ENCODE measurements around the gene TAPT1. TPM values are rescaled to one million over a fixed set of nuclear protein-coding genes. Genes with fewer than 3 reads are reported as not detected.
A peak's percentile ranks its signal among the peaks of the same experiment; 100 is the strongest.

TAPT1 gene
- total and polyA plus RNA-seq, 7 donors, result 6.0 to 43.8 (median 29.4) TPM

GRCh38 chr4:16264798-16265197, 38.5 kb upstream of the TAPT1 start:
- intact Hi-C loops (cut with DNase I), result loop anchor here (1.0 to 5.0 kb wide), 2 partner anchors 67 to 238 kb away; no protein-coding TSS in a partner anchor
- Histone ChIP-seq H3K4me1 (peaks cover 0 to 3% (median 0%) of the 10 kb centered on the region in 4 donors), H3K9me3 (no peaks in the 10 kb centered on the region), H3K27ac (no peak overlapping the region), H3K4me3 (no peak overlapping the region), H3K36me3 (no peaks in the 10 kb centered on the region), H3K27me3 (no peaks in the 10 kb centered on the region)
- TF ChIP-seq CTCF (IDR thresholded peaks at IDR 0.05) (peak in 3 of 4 experiments; percentile 52), POLR2AphosphoS5 (IDR thresholded peaks at IDR 0.05) (no peak)
- 31 to 35% methylated on average over 3 of the region's 3 CpGs for WGBS, 2 donors
- no peak for DNase-seq

GRCh38 chr4:16263056-16263455, 36.8 kb upstream of the TAPT1 start:
- no peak for TF ChIP-seq EP300 (IDR thresholded peaks at IDR 0.05)
- TF ChIP-seq POLR2AphosphoS5 (IDR thresholded peaks at IDR 0.05), result no peak
- no peak for TF ChIP-seq CTCF (IDR thresholded peaks at IDR 0.05)
- no peak for TF ChIP-seq POLR2A (IDR thresholded peaks at IDR 0.05)
- no peak for DNase-seq
- Histone ChIP-seq H3K4me3 (no peak overlapping the region), H3K36me3 (no peaks in the 10 kb centered on the region), H3K27me3 (no peaks in the 10 kb centered on the region), H3K27ac (no peak overlapping the region), H3K9me3 (no peaks in the 10 kb centered on the region), H3K4me1 (peaks cover 0 to 3% (median 0%) of the 10 kb centered on the region in 4 donors)
- 94% methylated on average over 2 of the region's 2 CpGs for WGBS, 2 donors
- intact Hi-C loops (cut with DNase I), result loop anchor here (5.0 kb wide), 1 partner anchor 66 kb away; no protein-coding TSS in a partner anchor

- no peaks in the 10 kb centered on the region for H3K27me3 ChIP-seq
- peaks cover 0 to 3% (median 0%) of the 10 kb centered on the region in 4 donors for H3K4me1 ChIP-seq
- H3K4me3 ChIP-seq, result no peak overlapping the region
- no peak for DNase-seq
- WGBS, 2 donors, result 60 to 86% methylated on average over 4 of the region's 4 CpGs
- no peaks in the 10 kb centered on the region for H3K36me3 ChIP-seq
- intact Hi-C loops (cut with DNase I), result loop anchor here (5.0 kb wide), 1 partner anchor 65 kb away; no protein-coding TSS in a partner anchor
- H3K9me3 ChIP-seq, result no peaks in the 10 kb centered on the region
- no peak overlapping the region for H3K27ac ChIP-seq
- no peak for TF ChIP-seq EP300 (IDR thresholded peaks at IDR 0.05)
- TF ChIP-seq CTCF (IDR thresholded peaks at IDR 0.05), result no peak
- TF ChIP-seq POLR2AphosphoS5 (IDR thresholded peaks at IDR 0.05), result no peak
- TF ChIP-seq POLR2A (IDR thresholded peaks at IDR 0.05), result no peak
These were observed 35.9 kb upstream of the TAPT1 start for GRCh38 chr4:16262188-16262587.

- TF ChIP-seq POLR2AphosphoS5 (IDR thresholded peaks at IDR 0.05) (no peak), EP300 (IDR thresholded peaks at IDR 0.05) (no peak), POLR2A (IDR thresholded peaks at IDR 0.05) (no peak), CTCF (IDR thresholded peaks at IDR 0.05) (no peak)
- no peak overlapping the region for H3K4me3 ChIP-seq
- peaks cover 0 to 5% (median 0%) of the 10 kb centered on the region in 4 donors for H3K36me3 ChIP-seq
- no peaks in the 10 kb centered on the region for H3K27me3 ChIP-seq
- no peak overlapping the region for H3K27ac ChIP-seq
- WGBS, 2 donors, result 83 to 92% methylated on average over 5 of the region's 5 CpGs
- DNase-seq, result no peak
- H3K4me1 ChIP-seq, result peaks cover 0 to 3% (median 0%) of the 10 kb centered on the region in 4 donors
- intact Hi-C loops (cut with DNase I), result loop anchor here (5.0 kb wide), 1 partner anchor 64 kb away; no protein-coding TSS in a partner anchor
- H3K9me3 ChIP-seq, result no peaks in the 10 kb centered on the region
These were observed 35.1 kb upstream of the TAPT1 start for GRCh38 chr4:16261313-16261878.

Measured in sigmoid colon (tissue), 7 donors.